Activated CD4-positive, alpha-beta T cell treated with anti-CD3 and anti-CD28 coated beads, Interleukin-2, amount 50 U/mL, for 48 hours (primary cell): ENCODE results near the gene APMAP.
A peak's percentile ranks its signal among the peaks of the same experiment; 100 is the strongest.

Experiments used
- DNase-seq, 2 experiments: peaks; one replicate each; pipeline ENCODE4 v3.0.0-alpha.2; 2020

APMAP gene, protein sequence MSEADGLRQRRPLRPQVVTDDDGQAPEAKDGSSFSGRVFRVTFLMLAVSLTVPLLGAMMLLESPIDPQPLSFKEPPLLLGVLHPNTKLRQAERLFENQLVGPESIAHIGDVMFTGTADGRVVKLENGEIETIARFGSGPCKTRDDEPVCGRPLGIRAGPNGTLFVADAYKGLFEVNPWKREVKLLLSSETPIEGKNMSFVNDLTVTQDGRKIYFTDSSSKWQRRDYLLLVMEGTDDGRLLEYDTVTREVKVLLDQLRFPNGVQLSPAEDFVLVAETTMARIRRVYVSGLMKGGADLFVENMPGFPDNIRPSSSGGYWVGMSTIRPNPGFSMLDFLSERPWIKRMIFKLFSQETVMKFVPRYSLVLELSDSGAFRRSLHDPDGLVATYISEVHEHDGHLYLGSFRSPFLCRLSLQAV

GRCh38 chr20:24992487-24993205 is at the start of gene APMAP:
TSS of gene APMAP (minus strand) at chr20:24992751. CDS start at chr20:24992688, 63 bp downstream.
- peak; percentile 97 for DNase-seq

DNA sequence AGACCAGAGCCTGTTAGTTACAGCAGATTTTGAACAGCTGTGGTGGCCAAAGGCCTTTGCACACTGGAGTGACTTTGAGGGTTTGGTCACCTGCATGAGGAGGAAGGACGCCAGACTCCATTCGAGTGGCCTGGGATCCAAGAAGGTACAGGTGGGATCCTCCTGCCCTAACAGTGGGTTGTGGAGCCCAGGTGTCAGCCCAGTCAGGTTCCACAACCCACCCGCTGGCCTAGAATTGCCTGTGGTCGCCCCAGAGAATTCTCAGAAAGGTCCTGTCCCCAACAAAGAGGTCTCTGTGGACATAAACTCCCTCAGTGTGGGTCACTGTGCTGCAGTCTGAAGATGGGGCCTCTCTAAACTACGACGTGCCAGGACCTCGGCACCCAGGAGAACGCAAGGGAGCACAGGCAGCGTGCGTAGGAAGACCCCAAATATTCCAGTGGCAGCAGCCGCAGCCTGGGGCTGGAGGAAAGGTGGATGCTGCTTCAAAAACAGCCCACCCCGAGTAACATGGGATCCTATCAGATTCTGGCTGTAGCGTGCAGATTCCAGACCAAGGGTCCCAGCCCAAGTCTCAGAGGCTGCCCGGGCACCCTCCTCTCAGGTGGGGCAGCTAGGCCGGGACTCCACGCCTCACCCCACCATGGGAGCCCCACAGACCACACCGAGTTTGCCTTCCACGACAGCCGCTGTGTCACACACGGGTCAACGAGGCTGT is 49.4 kb upstream of the APMAP start:
- DNase-seq, result no peak

- DNase-seq, result no peak
These were observed 47.9 kb upstream of the APMAP start for GRCh38 chr20:25040438-25040831.

- no peak for DNase-seq
These were observed 47.3 kb upstream of the APMAP start for GRCh38 chr20:25039697-25040437.

- no peak for DNase-seq
These were observed 46.1 kb upstream of the APMAP start for GRCh38 chr20:25038591-25039015.

- DNase-seq, result no peak
These were observed 45.5 kb upstream of the APMAP start for GRCh38 chr20:25038103-25038410.

DNA sequence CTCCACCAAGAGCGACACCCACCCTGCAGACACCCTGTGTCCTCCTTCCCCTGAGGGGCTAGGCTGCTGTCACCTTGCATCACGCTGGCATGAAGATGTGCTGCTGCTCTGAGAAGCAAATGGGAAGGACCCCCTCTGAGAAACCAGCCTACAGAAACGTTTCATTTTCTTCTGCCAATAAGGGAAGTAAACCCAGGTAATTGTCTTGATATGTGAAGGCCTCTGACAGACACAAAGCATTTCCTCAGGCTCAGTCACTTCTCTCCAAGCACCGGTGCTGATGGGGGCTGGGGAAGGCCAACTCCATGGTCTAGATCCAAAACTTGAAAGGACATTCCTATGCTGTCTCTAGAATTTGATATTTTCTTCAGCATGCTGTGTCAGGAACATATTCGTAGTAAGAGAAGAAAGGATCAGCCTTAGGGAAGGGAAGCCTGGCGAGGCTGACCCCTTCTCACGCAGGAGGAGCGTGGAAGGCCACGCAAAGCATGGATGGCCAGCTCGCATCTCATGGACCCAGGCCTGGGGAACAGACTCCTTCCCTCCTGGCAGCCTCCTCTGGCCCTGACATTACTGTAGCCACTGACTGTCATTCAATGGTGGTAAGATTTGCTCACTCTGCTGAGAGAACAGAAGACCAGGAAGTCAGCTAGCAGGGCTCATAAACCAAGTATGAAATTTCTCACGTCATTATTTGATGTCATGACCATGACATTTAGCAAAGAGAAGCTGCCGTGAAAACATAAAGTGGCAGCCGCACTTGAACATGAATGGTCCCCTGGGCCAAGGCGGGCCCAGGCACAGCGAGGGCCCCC is 44.9 kb upstream of the APMAP start:
- no peak for DNase-seq

DNA sequence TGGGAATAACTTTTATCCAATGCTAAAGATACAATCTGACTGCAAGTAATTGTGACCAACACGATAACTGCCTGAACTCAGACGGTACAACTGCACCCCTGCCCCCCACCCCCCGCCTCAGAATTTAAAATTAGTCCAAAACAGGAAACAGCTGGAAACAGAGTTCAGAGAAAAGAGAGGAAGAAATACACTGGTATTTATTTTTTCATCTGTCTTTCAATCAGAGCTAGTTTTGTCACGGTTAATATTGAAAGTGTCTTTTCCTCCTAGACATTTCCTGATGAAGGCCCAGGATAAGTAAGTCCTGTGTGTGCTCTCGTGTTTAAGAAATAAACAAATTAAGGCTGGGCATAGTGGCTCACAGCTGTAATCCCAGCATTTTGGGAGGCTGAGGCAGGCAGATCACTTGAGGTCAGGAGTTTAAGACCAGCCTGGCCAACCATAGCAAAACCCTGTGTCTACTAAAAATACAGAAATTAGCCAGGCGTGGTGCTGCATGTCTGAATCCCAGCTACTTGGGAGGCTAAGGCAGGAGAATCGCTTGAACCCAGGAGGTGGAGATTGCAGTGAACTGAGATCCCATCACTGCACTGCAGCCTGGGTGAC is 43.9 kb upstream of the APMAP start:
- DNase-seq, result no peak

DNA sequence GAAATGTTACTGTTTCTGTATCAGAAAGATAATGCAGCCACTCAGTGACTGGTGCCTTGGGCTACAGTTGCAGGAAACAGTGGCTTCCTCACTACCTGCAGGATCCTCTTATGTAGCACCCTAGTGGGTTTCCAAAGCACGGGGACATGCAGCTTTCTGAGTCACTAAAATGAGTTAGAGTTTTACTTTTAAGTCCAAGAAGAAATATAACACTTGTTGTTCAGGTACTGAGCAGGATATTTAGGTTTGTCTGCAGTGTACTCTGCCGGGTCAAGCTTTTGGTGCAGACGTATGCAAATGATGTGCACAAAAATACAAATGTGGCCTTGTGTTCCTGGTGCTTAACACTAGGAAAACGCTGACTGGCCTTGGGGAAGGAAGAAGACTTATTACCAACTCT is 43.4 kb upstream of the APMAP start:
- DNase-seq, result no peak

DNA sequence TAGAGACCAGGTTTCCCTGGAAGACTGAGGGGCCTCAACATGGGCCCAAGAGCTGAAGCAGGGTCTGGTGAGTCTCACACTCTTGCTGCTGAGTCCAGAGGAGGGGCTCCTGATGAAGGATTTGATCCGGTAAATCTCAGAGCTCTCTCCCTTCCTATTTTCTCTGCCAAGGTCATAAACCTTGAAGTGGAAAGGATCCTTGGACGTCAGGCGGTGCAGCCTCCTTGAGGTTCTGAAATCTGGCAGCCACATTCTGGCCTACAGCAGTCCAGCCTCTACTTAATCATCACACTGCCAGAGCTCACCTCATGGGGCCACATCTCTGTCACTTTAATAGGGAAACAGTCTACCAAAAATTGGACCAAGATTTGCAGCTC is 41.4 kb upstream of the APMAP start:
- DNase-seq, result no peak

DNA sequence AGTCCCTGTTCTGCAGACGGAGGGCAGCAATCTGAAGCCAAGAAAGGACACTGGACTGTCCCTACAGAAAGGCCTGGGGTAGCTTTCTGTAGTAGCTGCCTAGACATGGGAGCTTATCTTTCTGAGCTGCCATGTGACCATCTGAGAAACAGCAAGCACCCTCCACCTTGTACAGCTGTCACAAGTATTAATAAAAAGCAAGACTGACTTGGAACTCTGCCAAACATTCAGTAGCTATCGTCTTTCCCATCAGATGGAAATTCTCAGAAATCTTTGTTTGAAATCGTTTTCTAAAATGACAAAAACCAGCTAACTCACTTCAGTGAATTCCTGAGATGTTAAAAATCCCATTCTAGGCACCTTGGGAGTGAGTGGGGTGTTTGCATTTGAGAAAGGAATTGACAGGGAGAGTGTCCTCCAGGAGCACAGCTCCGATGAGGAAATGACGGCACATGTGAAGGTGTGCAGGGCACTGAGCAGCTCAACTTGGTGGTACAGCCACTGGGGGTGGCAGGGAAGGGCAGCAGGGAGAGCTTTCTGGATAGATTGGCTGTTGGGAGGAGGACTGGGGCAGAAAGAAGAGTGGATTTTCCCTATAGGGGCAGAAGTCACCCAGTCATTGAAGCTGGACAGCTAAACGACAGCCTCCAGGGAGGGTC is 40.8 kb upstream of the APMAP start:
- DNase-seq, result no peak

DNA sequence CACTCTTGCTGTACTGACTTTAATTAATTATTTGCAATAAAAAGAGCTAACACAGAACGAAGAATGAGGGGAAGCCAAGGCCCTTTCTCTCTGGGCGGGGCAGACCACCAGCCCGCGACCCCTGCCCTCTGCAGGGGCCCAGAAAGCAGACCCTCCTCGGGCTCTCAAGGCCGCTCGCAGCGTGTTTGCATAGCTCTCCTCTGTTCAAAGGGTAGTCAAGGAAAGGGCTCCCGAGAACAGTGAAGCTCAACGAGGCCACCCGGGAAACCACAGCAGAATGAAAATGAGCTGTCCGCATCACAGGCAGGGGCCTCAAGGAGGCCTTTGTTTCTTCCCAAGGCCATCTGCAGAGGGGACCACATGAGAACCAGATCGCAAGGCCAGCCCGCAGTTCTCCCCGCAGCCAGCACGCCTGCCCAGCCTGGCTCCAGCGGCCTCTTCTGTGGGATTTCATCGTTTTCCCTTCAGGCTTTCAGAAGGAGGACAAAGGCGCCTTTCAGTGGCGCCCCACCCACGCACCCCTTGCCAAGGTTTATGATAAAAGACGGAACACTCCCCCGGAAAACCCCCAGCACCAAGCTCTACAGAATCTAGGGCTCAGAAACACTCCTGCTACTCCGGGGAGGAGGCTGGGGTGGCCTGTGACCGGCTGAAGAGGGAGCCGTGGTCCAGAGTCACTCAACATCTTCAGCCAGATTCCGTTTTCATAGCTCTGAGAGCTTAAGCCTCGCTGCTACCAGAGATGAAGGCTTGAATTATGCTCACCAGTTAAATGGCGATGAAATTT is 40.1 kb upstream of the APMAP start:
- DNase-seq, result no peak

- DNase-seq, result no peak
These were observed 39.5 kb upstream of the APMAP start for GRCh38 chr20:25032065-25032477.

DNA sequence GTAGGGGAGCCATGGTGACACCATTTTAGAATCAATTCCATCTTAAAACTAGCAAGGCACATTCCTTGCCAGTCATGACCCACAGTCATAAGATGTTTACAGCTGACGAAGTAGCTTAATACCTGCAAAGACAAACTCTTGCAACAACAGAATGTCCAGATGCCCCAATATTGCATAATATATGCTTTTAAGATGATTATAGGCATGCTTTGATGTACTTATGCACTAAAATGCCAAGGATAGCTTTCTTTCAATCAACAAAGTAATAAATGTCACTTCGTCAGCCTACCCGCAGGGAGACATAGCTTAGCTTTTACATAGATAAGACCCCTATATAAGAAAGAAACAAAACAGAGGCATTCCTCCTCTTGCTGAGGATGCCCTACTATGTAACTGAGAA is 38.7 kb upstream of the APMAP start:
- no peak for DNase-seq

DNA sequence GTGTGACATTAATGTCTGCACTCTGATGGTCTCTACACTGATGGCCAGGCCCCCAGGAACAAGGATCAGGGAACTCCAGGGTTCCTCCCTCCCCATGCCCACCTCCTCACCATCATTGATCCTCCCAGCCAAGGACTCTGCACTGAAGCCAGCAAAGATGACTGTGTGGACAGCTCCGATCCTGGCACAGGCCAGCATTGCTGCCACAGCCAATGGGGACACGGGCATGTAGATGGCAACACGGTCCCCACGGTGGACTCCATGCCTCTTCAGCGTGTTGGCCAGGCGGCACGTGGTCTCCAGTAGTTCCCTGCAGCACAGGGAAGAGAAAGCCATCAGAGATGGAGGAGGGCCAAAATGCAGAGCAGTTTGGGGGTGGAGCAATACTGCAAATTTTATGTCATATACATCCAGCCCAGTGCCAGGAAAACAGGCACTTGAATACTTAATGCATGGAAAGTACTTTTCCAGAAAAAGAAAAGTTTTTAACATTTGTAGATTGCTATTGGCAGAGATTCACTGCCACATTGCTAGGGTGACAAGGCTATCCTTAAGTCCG is 38.2 kb upstream of the APMAP start:
- DNase-seq, result no peak

- no peak for DNase-seq
These were observed 37.6 kb upstream of the APMAP start for GRCh38 chr20:25030007-25030648.

- no peak for DNase-seq
These were observed 33.5 kb upstream of the APMAP start for GRCh38 chr20:25025986-25026605.

DNA sequence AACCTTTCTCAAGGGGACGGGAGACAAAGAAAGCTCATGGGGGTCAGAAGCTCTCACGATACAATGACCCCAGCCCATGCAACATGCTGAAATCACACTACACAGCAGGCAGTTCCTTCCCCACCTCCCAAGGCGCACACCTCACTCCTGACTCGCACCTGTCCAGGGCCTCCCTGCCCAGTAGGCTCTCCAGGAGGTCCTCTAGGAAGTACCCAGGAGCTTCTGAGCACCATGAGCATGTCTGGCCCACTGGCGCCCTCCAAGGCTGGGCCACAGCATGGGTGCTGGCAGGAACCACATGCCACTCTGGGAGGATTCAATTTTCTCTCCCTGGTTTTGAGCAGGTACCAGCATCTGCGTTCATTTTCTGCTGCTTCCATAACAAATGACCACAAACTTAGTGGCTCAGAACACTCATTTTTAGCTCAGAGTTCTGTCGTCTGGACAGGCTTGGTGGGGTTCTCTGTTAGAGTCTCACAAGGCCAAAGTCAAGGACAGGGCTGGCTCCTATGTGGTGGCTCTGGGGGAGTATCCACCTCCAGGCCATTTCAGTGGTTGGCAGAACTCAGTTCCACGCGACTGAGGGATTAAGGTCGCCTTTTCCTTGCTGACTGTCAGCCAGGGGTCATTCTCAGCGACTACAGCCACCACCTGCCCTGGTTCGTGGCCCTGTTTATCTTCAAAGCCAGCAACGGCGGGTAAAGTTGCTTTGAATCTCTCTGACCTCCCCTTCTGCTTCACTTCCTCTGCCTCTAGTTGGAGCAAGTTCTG is 32.7 kb upstream of the APMAP start:
- no peak for DNase-seq
